ENCODE results near the gene SNRPE. TPM values are rescaled to one million over a fixed set of nuclear protein-coding genes. Genes with fewer than 3 reads are reported as not detected.

The SNRPE gene
- total and polyA plus RNA-seq, 2 of the 13 experiments (the other 11 are each of a cell fraction or from before 2014, with no cell fraction given) = 146 to 281 TPM

- TF ChIP-seq ZGPAT (CRISPR knock-in tag; IDR thresholded peaks at IDR 0.05) (peak; percentile 95), ZNF354B (CRISPR knock-in tag; IDR thresholded peaks at IDR 0.05) (no peak), NFRKB (IDR thresholded peaks at IDR 0.05) (no peak), IKZF4 (CRISPR knock-in tag; IDR thresholded peaks at IDR 0.05; ENCODE audit: borderline replicate concordance, low read depth, not compliant biosample characterization) (peak; percentile 43), ZNF235 (CRISPR knock-in tag; IDR thresholded peaks at IDR 0.05; ENCODE audit: borderline replicate concordance) (peak; percentile 64; the same call in 1 of the 2 replicates), GATA4 (IDR thresholded peaks at IDR 0.05; ENCODE audit: borderline replicate concordance, low read depth) (no peak), ZNF816 (CRISPR knock-in tag; IDR thresholded peaks at IDR 0.05; ENCODE audit: borderline replicate concordance) (no peak), NFATC3 (CRISPR knock-in tag; IDR thresholded peaks at IDR 0.05) (peak; percentile 72; the same call in 1 of the 2 replicates), SOX5 (CRISPR knock-in tag; IDR thresholded peaks at IDR 0.05; ENCODE audit: borderline replicate concordance) (peak; percentile 66; the same call in 1 of the 2 replicates), POGZ (CRISPR knock-in tag; IDR thresholded peaks at IDR 0.05) (peak; percentile 96), SP1 (IDR thresholded peaks at IDR 0.05) (no peak), SP1 (CRISPR knock-in tag; IDR thresholded peaks at IDR 0.05) (peak; percentile 84), CEBPG (CRISPR knock-in tag; IDR thresholded peaks at IDR 0.05) (peak; percentile 50), IKZF1 (IDR thresholded peaks at IDR 0.05) (no peak), ZNF10 (CRISPR knock-in tag; IDR thresholded peaks at IDR 0.05; ENCODE audit: borderline replicate concordance, low read depth) (no peak), ZFYVE20 (CRISPR knock-in tag; IDR thresholded peaks at IDR 0.05; ENCODE audit: borderline replicate concordance, low read depth) (0 out of 2 replicates have a peak, but pooled peaks have one; percentile 80), IRX3 (CRISPR knock-in tag; IDR thresholded peaks at IDR 0.05; ENCODE audit: borderline replicate concordance, low read depth) (no peak), SIN3A (IDR thresholded peaks at IDR 0.05; ENCODE audit: borderline replicate concordance, low read depth, low read length) (peak; percentile 81; the same call in 1 of the 2 replicates), ZNF576 (CRISPR knock-in tag; IDR thresholded peaks at IDR 0.05) (no peak; the same call in 1 of the 2 replicates), MAF1 (CRISPR knock-in tag; IDR thresholded peaks at IDR 0.05; ENCODE audit: borderline replicate concordance) (peak; percentile 59; the same call in 1 of the 2 replicates), SETDB1 (CRISPR knock-in tag; IDR thresholded peaks at IDR 0.05; ENCODE audit: borderline replicate concordance) (no peak)
- TF ChIP-seq, protein P1, sequence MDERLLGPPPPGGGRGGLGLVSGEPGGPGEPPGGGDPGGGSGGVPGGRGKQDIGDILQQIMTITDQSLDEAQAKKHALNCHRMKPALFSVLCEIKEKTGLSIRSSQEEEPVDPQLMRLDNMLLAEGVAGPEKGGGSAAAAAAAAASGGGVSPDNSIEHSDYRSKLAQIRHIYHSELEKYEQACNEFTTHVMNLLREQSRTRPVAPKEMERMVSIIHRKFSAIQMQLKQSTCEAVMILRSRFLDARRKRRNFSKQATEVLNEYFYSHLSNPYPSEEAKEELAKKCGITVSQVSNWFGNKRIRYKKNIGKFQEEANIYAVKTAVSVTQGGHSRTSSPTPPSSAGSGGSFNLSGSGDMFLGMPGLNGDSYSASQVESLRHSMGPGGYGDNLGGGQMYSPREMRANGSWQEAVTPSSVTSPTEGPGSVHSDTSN (CRISPR knock-in tag; IDR thresholded peaks at IDR 0.05) = no peak
- TF ChIP-seq, protein P2, sequence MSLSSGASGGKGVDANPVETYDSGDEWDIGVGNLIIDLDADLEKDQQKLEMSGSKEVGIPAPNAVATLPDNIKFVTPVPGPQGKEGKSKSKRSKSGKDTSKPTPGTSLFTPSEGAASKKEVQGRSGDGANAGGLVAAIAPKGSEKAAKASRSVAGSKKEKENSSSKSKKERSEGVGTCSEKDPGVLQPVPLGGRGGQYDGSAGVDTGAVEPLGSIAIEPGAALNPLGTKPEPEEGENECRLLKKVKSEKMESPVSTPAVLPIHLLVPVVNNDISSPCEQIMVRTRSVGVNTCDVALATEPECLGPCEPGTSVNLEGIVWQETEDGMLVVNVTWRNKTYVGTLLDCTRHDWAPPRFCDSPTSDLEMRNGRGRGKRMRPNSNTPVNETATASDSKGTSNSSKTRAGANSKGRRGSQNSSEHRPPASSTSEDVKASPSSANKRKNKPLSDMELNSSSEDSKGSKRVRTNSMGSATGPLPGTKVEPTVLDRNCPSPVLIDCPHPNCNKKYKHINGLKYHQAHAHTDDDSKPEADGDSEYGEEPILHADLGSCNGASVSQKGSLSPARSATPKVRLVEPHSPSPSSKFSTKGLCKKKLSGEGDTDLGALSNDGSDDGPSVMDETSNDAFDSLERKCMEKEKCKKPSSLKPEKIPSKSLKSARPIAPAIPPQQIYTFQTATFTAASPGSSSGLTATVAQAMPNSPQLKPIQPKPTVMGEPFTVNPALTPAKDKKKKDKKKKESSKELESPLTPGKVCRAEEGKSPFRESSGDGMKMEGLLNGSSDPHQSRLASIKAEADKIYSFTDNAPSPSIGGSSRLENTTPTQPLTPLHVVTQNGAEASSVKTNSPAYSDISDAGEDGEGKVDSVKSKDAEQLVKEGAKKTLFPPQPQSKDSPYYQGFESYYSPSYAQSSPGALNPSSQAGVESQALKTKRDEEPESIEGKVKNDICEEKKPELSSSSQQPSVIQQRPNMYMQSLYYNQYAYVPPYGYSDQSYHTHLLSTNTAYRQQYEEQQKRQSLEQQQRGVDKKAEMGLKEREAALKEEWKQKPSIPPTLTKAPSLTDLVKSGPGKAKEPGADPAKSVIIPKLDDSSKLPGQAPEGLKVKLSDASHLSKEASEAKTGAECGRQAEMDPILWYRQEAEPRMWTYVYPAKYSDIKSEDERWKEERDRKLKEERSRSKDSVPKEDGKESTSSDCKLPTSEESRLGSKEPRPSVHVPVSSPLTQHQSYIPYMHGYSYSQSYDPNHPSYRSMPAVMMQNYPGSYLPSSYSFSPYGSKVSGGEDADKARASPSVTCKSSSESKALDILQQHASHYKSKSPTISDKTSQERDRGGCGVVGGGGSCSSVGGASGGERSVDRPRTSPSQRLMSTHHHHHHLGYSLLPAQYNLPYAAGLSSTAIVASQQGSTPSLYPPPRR (CRISPR knock-in tag; IDR thresholded peaks at IDR 0.05; ENCODE audit: borderline replicate concordance) = peak; percentile 50; the same call in 1 of the 2 replicates
Observed at GRCh38 chr1:203861379-203862184, at the start of gene SNRPE (continued).

Data from HepG2 (cell line).